Measurements from ENCODE around the gene MAN2B1.
"Not testable (repeated sequence)": the region's sequence is repeated elsewhere in the genome, so short reads cannot be mapped to it uniquely, and the experiment has no call there.

Gene MAN2B1

GRCh38 chr19:12652219-12652618 is 14.3 kb downstream of the MAN2B1 start:
- no peak for TF ChIP-seq ZFX (IDR thresholded peaks at IDR 0.05; ENCODE audit: borderline replicate concordance)
- TF ChIP-seq CTCF (IDR thresholded peaks at IDR 0.05), result no peak

GRCh38 chr19:12649941-12650340 is 16.6 kb downstream of the MAN2B1 start:
- no peak for TF ChIP-seq ZFX (IDR thresholded peaks at IDR 0.05; ENCODE audit: borderline replicate concordance)
- H3K27ac ChIP-seq, result no peak overlapping the region

More at GRCh38 chr19:12652219-12652618, 14.3 kb downstream of the MAN2B1 start:
- no peak overlapping the region for H3K27ac ChIP-seq

- peak; percentile 82 for TF ChIP-seq CTCF (IDR thresholded peaks at IDR 0.05)
- no peak for TF ChIP-seq ZFX (IDR thresholded peaks at IDR 0.05; ENCODE audit: borderline replicate concordance)
- H3K27ac ChIP-seq, result peak overlapping the region; percentile 65
Observed at GRCh38 chr19:12648088-12648487, 18.5 kb downstream of the MAN2B1 start.

GRCh38 chr19:12647490-12648071 is 19.0 kb downstream of the MAN2B1 start:
- peak overlapping the region; percentile 65 for H3K27ac ChIP-seq
- TF ChIP-seq ZFX (IDR thresholded peaks at IDR 0.05; ENCODE audit: borderline replicate concordance) (no peak), CTCF (IDR thresholded peaks at IDR 0.05) (no peak)

- TF ChIP-seq CTCF (IDR thresholded peaks at IDR 0.05), result no peak
- no peak for TF ChIP-seq ZFX (IDR thresholded peaks at IDR 0.05; ENCODE audit: borderline replicate concordance)
- peak overlapping the region; percentile 65 for H3K27ac ChIP-seq
Observed at GRCh38 chr19:12647047-12647446, 19.5 kb downstream of the MAN2B1 start.

GRCh38 chr19:12646551-12646950 is 20.0 kb downstream of the MAN2B1 start:
- no peak overlapping the region for H3K27ac ChIP-seq
- TF ChIP-seq CTCF (IDR thresholded peaks at IDR 0.05) (no peak), ZFX (IDR thresholded peaks at IDR 0.05; ENCODE audit: borderline replicate concordance) (no peak)

- not testable (repeated sequence) for H3K27ac ChIP-seq
Observed at GRCh38 chr19:12643716-12644115, 22.8 kb downstream of the MAN2B1 start.

- H3K27ac ChIP-seq, result no peak overlapping the region
- TF ChIP-seq CTCF (IDR thresholded peaks at IDR 0.05) (no peak), ZFX (IDR thresholded peaks at IDR 0.05; ENCODE audit: borderline replicate concordance) (no peak)
Observed at GRCh38 chr19:12642506-12642905, 24.0 kb downstream of the MAN2B1 start.
